B cell (primary cell): ENCODE results near the gene ABR. TPM values are rescaled to one million over a fixed set of nuclear protein-coding genes. Genes with fewer than 3 reads are reported as not detected.

ENCODE experiments used
- ATAC-seq: fragments of 200-7000 bp; cut with Tn5 transposase; one replicate; pipeline ENCODE4 v1.10.0; 2021; ENCODE audit warnings: low read depth, mild to moderate bottlenecking, moderate number of reproducible peaks, moderate library complexity
- CTCF ChIA-PET: fragments of 350-600 bp; sonication (Branson Sonifier 250); formaldehyde crosslinking; loops from one replicate; lab custom pipeline; 2021; ENCODE audit warnings: antibody characterized with exemption, inconsistent platforms; lab: Charles Lee
- POLR2A ChIA-PET: fragments of 350-600 bp; sonication (Branson Sonifier 250); formaldehyde crosslinking; loops from one replicate; lab custom pipeline; 2021; ENCODE audit warnings: antibody characterized with exemption; lab: Charles Lee
- DNase-seq: peaks from one replicate; pipeline ENCODE4 v3.0.0; 2013
- H2AFZ ChIP-seq: 2 replicates; pipeline ENCODE4 v1.6.1; 2012; ENCODE audit warnings: mild to moderate bottlenecking, low read depth, low read length; ENCODE audit not compliant: insufficient read depth, poor library complexity, severe bottlenecking
- H3K27ac ChIP-seq, 2 donors: 1 replicate in 1 of 2; 2 replicates in 1 of 2; pipeline ENCODE4 v1.5.1; 2012 to 2013; ENCODE audit warnings: low read length in 2 of 2, mild to moderate bottlenecking in 2 of 2, moderate library complexity in 1 of 2
- H3K27me3 ChIP-seq, 4 experiments: fragments of 200-600 bp in 1 of 4; sonication (generic) in 1 of 4; replicated peaks in 1 of 4; 1 replicate in 2 of 4; 2 replicates in 2 of 4; pipeline versions ENCODE4 v1.6.1 to v1.7.0; 2013 to 2016; ENCODE audit warnings: low read length in 3 of 4, mild to moderate bottlenecking in 2 of 4, mixed read lengths in 1 of 4, moderate library complexity in 1 of 4; ENCODE audit not compliant: insufficient read depth in 4 of 4, control insufficient read depth in 3 of 4; ENCODE audit errors: control extremely low read depth in 1 of 4
- H3K36me3 ChIP-seq, 2 experiments: replicated peaks in 1 of 2; 1 replicate in 1 of 2; 2 replicates in 1 of 2; pipeline versions ENCODE4 v1.6.1 to v1.7.1; 2013; ENCODE audit warnings: low read length in 1 of 2; ENCODE audit not compliant: insufficient read depth in 2 of 2, control insufficient read depth in 1 of 2; ENCODE audit errors: control extremely low read depth in 1 of 2, extremely low read depth in 1 of 2
- H3K4me1 ChIP-seq, 2 donors: fragments of 200-600 bp in 1 of 2; sonication (generic) in 1 of 2; 1 replicate in 1 of 2; 2 replicates in 1 of 2; pipeline versions ENCODE4 v1.5.1 to v1.6.1; 2013 to 2017; ENCODE audit warnings: low read length in 2 of 2; ENCODE audit not compliant: control insufficient read depth in 2 of 2, insufficient read depth in 2 of 2
- H3K4me2 ChIP-seq: replicated peaks from 2 replicates; pipeline ENCODE3; 2012; ENCODE audit warnings: mild to moderate bottlenecking, low read depth, low read length; ENCODE audit not compliant: poor library complexity, severe bottlenecking
- H3K4me3 ChIP-seq, 5 experiments: fragments of 200-600 bp in 1 of 5; sonication (generic) in 1 of 5; 1 replicate in 3 of 5; 2 replicates in 2 of 5; pipeline versions ENCODE4 v1.5.1 to v1.7.0; 2011 to 2016; ENCODE audit warnings: low read length in 4 of 5, mild to moderate bottlenecking in 4 of 5, low read depth in 2 of 5, control low read depth in 1 of 5, moderate library complexity in 1 of 5; ENCODE audit not compliant: insufficient read depth in 1 of 5; ENCODE audit errors: control extremely low read depth in 1 of 5, extremely low read depth in 1 of 5
- H3K79me2 ChIP-seq: fragments of 200-600 bp; sonication (generic); one replicate; pipeline ENCODE4 v1.6.0; 2016; ENCODE audit warnings: low read length; ENCODE audit not compliant: control insufficient read depth, insufficient read depth
- H3K9ac ChIP-seq: fragments of 200-600 bp; sonication (generic); 2 replicates; pipeline ENCODE4 v1.6.1; 2017; ENCODE audit warnings: mild to moderate bottlenecking, low read length, moderate library complexity
- H3K9me3 ChIP-seq, 3 donors: one replicate each; pipeline versions ENCODE4 v1.6.1 to v1.7.1; 2013; ENCODE audit warnings: low read length in 2 of 3; ENCODE audit not compliant: control insufficient read depth in 2 of 3, insufficient read depth in 1 of 3; ENCODE audit errors: control extremely low read depth in 1 of 3
- H4K20me1 ChIP-seq: 2 replicates; pipeline ENCODE4 v1.6.0; 2012; ENCODE audit warnings: mild to moderate bottlenecking, low read length; ENCODE audit not compliant: insufficient read depth, control insufficient read depth, poor library complexity, severe bottlenecking
- H3K27ac Mint-ChIP-seq: one replicate; pipeline ENCODE4 v1.8.0; 2021; ENCODE audit warnings: mixed read lengths
- H3K27me3 Mint-ChIP-seq: one replicate; pipeline ENCODE4 v1.8.0; 2021; ENCODE audit warnings: mixed read lengths
- H3K4me1 Mint-ChIP-seq: one replicate; pipeline ENCODE4 v1.8.0; 2021; ENCODE audit warnings: mixed read lengths
- H3K4me3 Mint-ChIP-seq: one replicate; pipeline ENCODE4 v1.8.0; 2021; ENCODE audit warnings: mixed read lengths
- H3K9me3 Mint-ChIP-seq: one replicate; pipeline ENCODE4 v1.8.0; 2022; ENCODE audit warnings: mixed read lengths; ENCODE audit not compliant: insufficient read depth
- EZH2 ChIP-seq: IDR thresholded peaks from 2 replicates; pipeline ENCODE4 v1.6.1; 2012; ENCODE audit warnings: borderline replicate concordance, low read depth, mild to moderate bottlenecking, moderate library complexity, low read length; ENCODE audit not compliant: insufficient read depth, poor library complexity, severe bottlenecking
- WGBS: methylation state at CpG from one replicate; pipeline ENCODE4 v1.1.5; 2013; ENCODE audit warnings: missing lambda C conversion rate; ENCODE audit not compliant: insufficient coverage; 5-methylcytosine and 5-hydroxymethylcytosine counted together
- intact Hi-C: fragments of 100-400 bp; cut with micrococcal nuclease; formaldehyde crosslinking; loops from one replicate; pipeline ENCODE4 v1.10.0; 2022
- polyA plus RNA-seq: library from polyadenylated mRNA; depleted of rRNA; stranded (reverse); fragments of >200 nt; gene quantifications from 2 replicates; pipeline ENCODE4 v1.2.3, GENCODE V29; 2012
- total RNA-seq, 2 donors: library from RNA; stranded (reverse); fragments of 120-200 nt in 1 of 2; gene quantifications; 1 replicate in 1 of 2; 2 replicates in 1 of 2; pipeline versions ENCODE4 v1.2.3 to v1.2.4, GENCODE V29; 2013 to 2022
- TF ChIP-seq, protein P1 (sequence below): fragments of 200-600 bp; IDR thresholded peaks from one replicate; pipeline ENCODE4 v1.8.0; 2022; ENCODE audit warnings: antibody characterized with exemption, mild to moderate bottlenecking

Gene ABR
- total and polyA plus RNA-seq, 2 donors (not counting 1 experiment from before 2014, with no cell fraction given): 79.8 to 262 TPM

DNA sequence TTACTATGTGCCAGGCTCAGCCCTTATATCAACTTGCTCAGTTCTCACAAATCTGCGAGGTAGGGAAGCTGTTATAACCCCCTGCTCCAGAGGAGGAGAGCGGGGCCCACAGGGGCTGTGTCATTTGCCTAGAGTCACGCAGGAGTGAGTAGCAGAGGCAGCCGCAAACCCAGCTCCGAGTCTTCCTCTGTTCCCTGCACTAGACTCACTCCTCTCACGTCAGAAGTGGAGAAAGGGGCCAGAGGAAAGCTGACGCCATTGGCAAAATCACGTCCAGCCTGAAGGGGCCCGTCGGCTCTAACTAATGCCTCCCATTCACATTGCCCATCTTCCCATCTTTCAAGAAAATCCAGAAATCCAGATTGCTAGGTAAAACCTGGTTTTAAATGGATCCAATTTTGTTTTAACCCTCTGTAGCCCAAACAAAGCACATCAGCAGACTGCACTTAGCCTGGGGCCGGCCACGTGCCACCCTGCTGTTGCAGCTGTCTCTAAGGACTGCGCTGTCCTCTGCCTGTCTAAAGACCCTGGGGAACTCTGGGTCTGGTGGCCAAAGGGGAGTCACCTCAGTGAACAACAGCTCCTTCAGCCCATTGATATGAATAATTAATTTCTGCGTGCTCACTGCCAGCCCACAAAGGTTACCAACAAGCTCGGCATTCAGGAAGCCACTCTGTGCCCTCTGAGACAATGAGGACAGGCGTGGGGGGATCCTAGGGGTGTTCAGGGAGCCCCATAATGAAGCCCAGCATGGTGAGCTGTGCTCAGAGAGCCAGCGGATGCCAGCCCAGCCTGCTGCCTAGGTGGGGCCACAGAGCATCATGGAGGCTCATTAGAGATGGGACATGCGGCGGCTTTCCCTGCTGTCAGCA is 36.7 kb upstream of the ABR start:
- Mint-ChIP-seq H3K27ac (peak overlapping the region; percentile 67), H3K4me3 (peak overlapping the region; percentile 69), H3K27me3 (no peaks in the 10 kb centered on the region), H3K4me1 (peaks cover 76% of the 10 kb centered on the region), H3K9me3 (no peaks in the 10 kb centered on the region)
- H3K4me1 ChIP-seq: peaks cover 52 to 60% of the 10 kb centered on the region in 2 donors
- ATAC-seq (peak; percentile 84), DNase-seq (peak; percentile 74)
- peaks cover 0 to 1% of the 10 kb centered on the region in 2 experiments for H3K36me3 ChIP-seq
- H3K79me2 ChIP-seq: peaks cover 73% of the 10 kb centered on the region
- H3K9me3 ChIP-seq: peaks cover 0 to 4% (median 0%) of the 10 kb centered on the region in 3 donors
- no peaks in the 10 kb centered on the region for H3K27me3 ChIP-seq
- H3K4me3 ChIP-seq: peak overlapping the region in 2 of 5 experiments; percentile 31 to 50
- H3K4me2 ChIP-seq: peak overlapping the region; percentile 74
- ChIA-PET CTCF (interaction anchor here (1.0 to 4.1 kb wide), 9 partner anchors 10 to 149 kb away, joined by 3 to 13 read pairs (median 5); no protein-coding TSS in a partner anchor), POLR2A (interaction anchor here (0.9 to 2.1 kb wide), 5 partner anchors 12 to 300 kb away, joined by 3 to 14 read pairs (median 7); partner anchors contain the start of gene INPP5K)
- H2AFZ ChIP-seq: no peak overlapping the region
- H4K20me1 ChIP-seq: peaks cover 76% of the 10 kb centered on the region
- intact Hi-C loops: loop anchor here (2.0 kb wide), 1 partner anchor 18 kb away; no protein-coding TSS in a partner anchor
- H3K9ac ChIP-seq: peak overlapping the region; percentile 48
- 62% methylated on average over 17 of the region's 19 CpGs for WGBS
- TF ChIP-seq, protein P1, sequence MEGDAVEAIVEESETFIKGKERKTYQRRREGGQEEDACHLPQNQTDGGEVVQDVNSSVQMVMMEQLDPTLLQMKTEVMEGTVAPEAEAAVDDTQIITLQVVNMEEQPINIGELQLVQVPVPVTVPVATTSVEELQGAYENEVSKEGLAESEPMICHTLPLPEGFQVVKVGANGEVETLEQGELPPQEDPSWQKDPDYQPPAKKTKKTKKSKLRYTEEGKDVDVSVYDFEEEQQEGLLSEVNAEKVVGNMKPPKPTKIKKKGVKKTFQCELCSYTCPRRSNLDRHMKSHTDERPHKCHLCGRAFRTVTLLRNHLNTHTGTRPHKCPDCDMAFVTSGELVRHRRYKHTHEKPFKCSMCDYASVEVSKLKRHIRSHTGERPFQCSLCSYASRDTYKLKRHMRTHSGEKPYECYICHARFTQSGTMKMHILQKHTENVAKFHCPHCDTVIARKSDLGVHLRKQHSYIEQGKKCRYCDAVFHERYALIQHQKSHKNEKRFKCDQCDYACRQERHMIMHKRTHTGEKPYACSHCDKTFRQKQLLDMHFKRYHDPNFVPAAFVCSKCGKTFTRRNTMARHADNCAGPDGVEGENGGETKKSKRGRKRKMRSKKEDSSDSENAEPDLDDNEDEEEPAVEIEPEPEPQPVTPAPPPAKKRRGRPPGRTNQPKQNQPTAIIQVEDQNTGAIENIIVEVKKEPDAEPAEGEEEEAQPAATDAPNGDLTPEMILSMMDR: no peak
- TF ChIP-seq EZH2: no peak
- peak overlapping the region in 1 of 2 donors; percentile 49 for H3K27ac ChIP-seq
